ENCODE measurements around the gene RFX7.

- TF ChIP-seq POLR2AphosphoS5 (IDR thresholded peaks at IDR 0.05; ENCODE audit: low read depth, low read length) = no peak
- no peak for TF ChIP-seq TAF1 (IDR thresholded peaks at IDR 0.05; ENCODE audit: borderline replicate concordance, low read depth, low read length)
- no peak for TF ChIP-seq POLR2A (IDR thresholded peaks at IDR 0.05; ENCODE audit: low read depth, low read length)
Observed at GRCh38 chr15:56176996-56177395, 66.7 kb downstream of the RFX7 start.

Data from GM12892 (cell line).